Measurements from ENCODE around the gene ATG7. TPM values are rescaled to one million over a fixed set of nuclear protein-coding genes. Genes with fewer than 3 reads are reported as not detected.
"Not testable (repeated sequence)": the region's sequence is repeated elsewhere in the genome, so short reads cannot be mapped to it uniquely, and the experiment has no call there.

Gene ATG7
- total RNA-seq, 1 donor from 2014 or later = 40.3 TPM

GRCh38 chr3:11517601-11518000 lies 245.4 kb downstream of the ATG7 start:
- Mint-ChIP-seq H3K36me3 (no peaks in the 10 kb centered on the region), H3K27me3 (ENCODE audit: low read depth) (no peaks in the 10 kb centered on the region), H3K4me3 (no peak overlapping the region), H3K27ac (no peak overlapping the region), H3K9me3 (no peaks in the 10 kb centered on the region), H3K4me1 (peaks cover 30% of the 10 kb centered on the region)
- no peak for TF ChIP-seq CTCF (IDR thresholded peaks at IDR 0.05; ENCODE audit: unreplicated experiment)
- no peak for DNase-seq (ENCODE audit: low spot score in 2 of 2, unreplicated experiment in 2 of 2)

GRCh38 chr3:11521167-11521566 lies 249.0 kb downstream of the ATG7 start:
- H3K36me3 Mint-ChIP-seq = no peaks in the 10 kb centered on the region
- no peak overlapping the region for H3K27ac Mint-ChIP-seq
- no peak for DNase-seq (ENCODE audit: low spot score in 2 of 2, unreplicated experiment in 2 of 2)
- no peak overlapping the region for H3K4me3 Mint-ChIP-seq
- H3K4me1 Mint-ChIP-seq = peaks cover 35% of the 10 kb centered on the region
- H3K27me3 Mint-ChIP-seq (ENCODE audit: low read depth) = no peaks in the 10 kb centered on the region
- H3K9me3 Mint-ChIP-seq = no peaks in the 10 kb centered on the region
- no peak for TF ChIP-seq CTCF (IDR thresholded peaks at IDR 0.05; ENCODE audit: unreplicated experiment)

GRCh38 chr3:11522398-11522715 lies 250.2 kb downstream of the ATG7 start:
- Mint-ChIP-seq H3K36me3 (peaks cover 1% of the 10 kb centered on the region), H3K27me3 (ENCODE audit: low read depth) (no peaks in the 10 kb centered on the region), H3K4me3 (no peak overlapping the region), H3K4me1 (peaks cover 35% of the 10 kb centered on the region), H3K9me3 (peaks cover 2% of the 10 kb centered on the region), H3K27ac (peak overlapping the region; percentile 72)
- DNase-seq (ENCODE audit: low spot score in 2 of 2, unreplicated experiment in 2 of 2) = no peak
- TF ChIP-seq CTCF (IDR thresholded peaks at IDR 0.05; ENCODE audit: unreplicated experiment) = no peak

- DNase-seq (ENCODE audit: low spot score in 2 of 2, unreplicated experiment in 2 of 2) = no peak
- peaks cover 7% of the 10 kb centered on the region for H3K9me3 Mint-ChIP-seq
- no peak overlapping the region for H3K4me3 Mint-ChIP-seq
- H3K27me3 Mint-ChIP-seq (ENCODE audit: low read depth) = no peaks in the 10 kb centered on the region
- peaks cover 33% of the 10 kb centered on the region for H3K4me1 Mint-ChIP-seq
- TF ChIP-seq CTCF (IDR thresholded peaks at IDR 0.05; ENCODE audit: unreplicated experiment) = no peak
- peaks cover 6% of the 10 kb centered on the region for H3K36me3 Mint-ChIP-seq
- H3K27ac Mint-ChIP-seq = peak overlapping the region; percentile 95
Observed at GRCh38 chr3:11522953-11523571, 250.9 kb downstream of the ATG7 start.

- peaks cover 33% of the 10 kb centered on the region for H3K4me1 Mint-ChIP-seq
- peak overlapping the region; percentile 95 for H3K27ac Mint-ChIP-seq
- no peak for DNase-seq (ENCODE audit: low spot score in 2 of 2, unreplicated experiment in 2 of 2)
- H3K36me3 Mint-ChIP-seq = peaks cover 8% of the 10 kb centered on the region
- H3K4me3 Mint-ChIP-seq = no peak overlapping the region
- TF ChIP-seq CTCF (IDR thresholded peaks at IDR 0.05; ENCODE audit: unreplicated experiment) = no peak
- H3K9me3 Mint-ChIP-seq = peaks cover 8% of the 10 kb centered on the region
- no peaks in the 10 kb centered on the region for H3K27me3 Mint-ChIP-seq (ENCODE audit: low read depth)
Observed at GRCh38 chr3:11523572-11524101, 251.4 kb downstream of the ATG7 start.

- not testable (repeated sequence) for H3K4me3 Mint-ChIP-seq; H3K27ac Mint-ChIP-seq; DNase-seq (ENCODE audit: low spot score in 2 of 2, unreplicated experiment in 2 of 2); H3K9me3 Mint-ChIP-seq; H3K27me3 Mint-ChIP-seq (ENCODE audit: low read depth); H3K36me3 Mint-ChIP-seq
- H3K4me1 Mint-ChIP-seq = peaks cover 45% of the 10 kb centered on the region
Observed at GRCh38 chr3:11526121-11526520, 253.9 kb downstream of the ATG7 start.
